GM19452 (cell line): ENCODE data around the gene FTO.
"Not testable (repeated sequence)": the region's sequence is repeated elsewhere in the genome, so short reads cannot be mapped to it uniquely, and the experiment has no call there.

Experiments
- ATAC-seq: cut with Tn5 transposase; IDR thresholded peaks from one replicate; pipeline ENCODE4 v1.9.1; 2021; ENCODE audit not compliant: unreplicated experiment

Gene FTO

GRCh38 chr16:54169112-54169511, 465.2 kb downstream of the FTO start:
- no peak for ATAC-seq

- no peak for ATAC-seq
Observed at GRCh38 chr16:54171626-54172537, 467.9 kb downstream of the FTO start.

- ATAC-seq: no peak
Observed at GRCh38 chr16:54173490-54173889, 469.5 kb downstream of the FTO start.

GRCh38 chr16:54174201-54174600, 470.2 kb downstream of the FTO start:
- no peak for ATAC-seq

GRCh38 chr16:54174750-54175149, 470.8 kb downstream of the FTO start:
- no peak for ATAC-seq

- no peak for ATAC-seq
Observed at GRCh38 chr16:54175169-54175551, 471.2 kb downstream of the FTO start.

GRCh38 chr16:54175552-54176375, 471.8 kb downstream of the FTO start:
- ATAC-seq: no peak

GRCh38 chr16:54176376-54176901, 472.5 kb downstream of the FTO start:
- no peak for ATAC-seq

- no peak for ATAC-seq
Observed at GRCh38 chr16:54177052-54177861, 473.3 kb downstream of the FTO start.

- ATAC-seq: no peak
Observed at GRCh38 chr16:54177862-54178477, 474.0 kb downstream of the FTO start.

GRCh38 chr16:54178478-54178976, 474.6 kb downstream of the FTO start:
- ATAC-seq: no peak

GRCh38 chr16:54180421-54181359, 476.7 kb downstream of the FTO start:
- ATAC-seq: no peak

GRCh38 chr16:54181683-54182329, 477.9 kb downstream of the FTO start:
- ATAC-seq: not testable (repeated sequence)

- no peak for ATAC-seq
Observed at GRCh38 chr16:54185045-54185444, 481.1 kb downstream of the FTO start.

GRCh38 chr16:54191163-54191562, 487.2 kb downstream of the FTO start:
- no peak for ATAC-seq

GRCh38 chr16:54191592-54191991, 487.6 kb downstream of the FTO start:
- no peak for ATAC-seq

GRCh38 chr16:54193013-54193664, 489.2 kb downstream of the FTO start:
- no peak for ATAC-seq

- ATAC-seq: peak; percentile 91
Observed at GRCh38 chr16:54193665-54194333, 489.8 kb downstream of the FTO start.
